Stimulated activated CD4-positive, alpha-beta T cell treated with anti-CD3 and anti-CD28 coated beads, Interleukin-4, amount 100 ng/mL, for 48 hours (primary cell): ENCODE results near the gene LINC00237.
A peak's percentile ranks its signal among the peaks of the same experiment; 100 is the strongest.

Source experiments
- DNase-seq, 2 donors: peaks; one replicate each; pipeline ENCODE4 v3.0.0-alpha.2; 2020; ENCODE audit warnings: low read depth in 2 of 2

The LINC00237 gene

DNA sequence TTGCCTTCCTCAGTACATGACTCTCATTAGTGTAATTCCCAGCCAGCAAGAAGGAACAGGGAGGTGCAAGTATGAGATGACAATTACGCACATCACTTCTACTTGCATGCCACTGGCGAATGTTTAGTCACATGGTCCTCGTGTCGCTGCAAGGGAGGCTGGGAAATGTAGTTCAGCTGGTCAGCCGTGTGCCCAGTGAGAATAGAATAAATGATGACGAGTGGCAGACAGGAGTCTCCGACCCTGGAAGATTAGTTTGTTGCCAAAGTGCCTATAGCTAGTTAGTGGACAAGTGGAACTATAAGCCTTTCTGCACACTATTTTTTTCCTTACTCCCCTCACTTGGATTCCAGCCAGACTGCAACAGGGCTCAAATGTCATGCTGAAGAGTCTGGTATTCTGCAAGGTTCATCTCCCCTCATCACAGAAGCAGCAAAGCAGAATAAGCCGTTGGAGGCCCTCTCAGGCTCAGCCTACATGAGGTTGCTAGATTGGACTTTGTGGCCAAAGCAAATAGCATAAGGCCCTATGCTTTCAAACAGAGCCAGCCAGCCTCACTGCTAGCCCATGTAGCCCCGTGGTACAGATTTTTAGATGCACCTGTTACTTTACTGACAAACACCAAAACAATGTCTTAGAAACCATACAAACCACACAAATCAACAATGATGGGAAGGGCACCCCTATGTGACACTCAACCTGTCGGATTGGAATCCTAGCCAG, 9.7 kb downstream of the LINC00237 start:
- no peak for DNase-seq

DNA sequence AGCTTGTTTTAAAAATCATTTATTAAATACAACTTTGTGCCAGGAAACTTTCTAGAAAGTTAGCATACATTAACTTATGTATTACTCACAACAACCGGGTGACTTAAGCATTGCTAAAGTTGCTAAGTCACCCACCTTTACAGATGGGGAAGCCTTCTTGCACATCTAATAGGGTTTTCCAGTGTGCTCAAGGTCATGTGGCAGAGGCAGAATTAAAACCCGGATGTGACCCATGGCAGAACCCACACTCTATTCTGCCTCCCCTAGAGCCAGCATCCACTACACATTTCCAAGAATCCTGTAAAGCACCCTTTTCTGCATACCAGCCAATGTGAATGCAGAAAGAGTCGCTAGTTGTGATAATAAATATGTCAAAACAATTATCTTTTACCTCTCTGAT, 13.4 kb downstream of the LINC00237 start:
- no peak for DNase-seq

DNA sequence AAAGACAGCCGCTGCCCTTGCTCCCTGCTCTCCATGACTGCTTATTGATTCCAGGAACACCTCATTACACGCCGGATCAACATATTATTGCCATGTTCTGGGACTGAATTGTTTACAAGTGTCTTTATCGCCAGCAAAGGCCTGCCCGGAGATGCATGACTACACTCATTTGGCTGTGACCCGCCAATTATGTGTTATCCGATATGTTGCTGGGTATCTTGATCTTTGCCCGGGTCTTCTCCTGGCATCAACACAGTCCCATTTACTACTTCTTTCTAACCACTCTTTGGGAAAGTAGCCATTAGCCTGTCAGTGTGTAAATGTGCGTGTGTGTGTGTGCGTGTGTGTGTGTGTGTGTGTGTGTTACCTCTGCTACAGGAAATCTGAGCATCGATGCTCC, 15.4 kb downstream of the LINC00237 start:
- no peak for DNase-seq

DNA sequence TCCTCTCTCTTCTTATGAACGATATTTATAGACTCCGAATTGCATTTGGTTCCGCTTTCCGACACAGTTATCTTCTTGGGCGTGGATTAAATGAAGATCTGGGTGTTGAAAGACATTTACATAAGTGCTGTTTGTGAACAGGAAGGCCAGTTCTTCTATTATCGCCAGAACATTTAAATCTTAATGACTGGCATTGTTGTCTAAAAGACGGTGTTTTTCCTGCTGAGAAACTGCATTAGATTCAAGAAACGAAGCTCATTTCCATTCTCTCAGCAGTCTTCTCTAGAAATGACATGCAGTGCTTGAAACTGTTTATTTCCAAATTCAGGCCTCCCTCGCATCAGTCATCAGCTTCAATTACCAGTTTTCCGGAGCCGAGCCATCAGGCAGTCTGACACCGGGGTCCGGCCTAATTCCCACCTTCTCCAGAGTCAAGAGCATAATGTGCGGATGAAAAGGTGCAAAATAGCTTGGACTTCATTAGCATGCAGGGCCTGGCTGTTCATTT, 16.0 kb downstream of the LINC00237 start:
- no peak for DNase-seq

DNA sequence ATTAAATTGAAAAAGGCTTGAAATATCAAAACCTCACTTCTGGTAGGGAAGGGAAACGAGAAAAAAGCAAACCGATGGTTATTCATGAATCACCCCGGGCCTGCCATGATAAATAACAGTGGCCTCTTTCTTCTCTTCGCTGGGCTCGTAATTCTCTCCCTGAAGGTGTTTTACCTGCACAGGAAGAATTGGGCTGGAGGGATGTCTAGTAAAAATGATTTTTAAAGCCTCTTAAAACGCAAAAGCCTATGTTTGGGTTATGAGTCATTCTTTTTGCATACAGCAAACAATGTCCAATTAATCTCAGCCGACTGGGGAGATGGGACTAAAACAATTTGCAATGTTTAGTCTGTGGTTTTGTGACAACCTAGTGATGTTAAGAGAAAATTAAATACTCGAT, 16.8 kb downstream of the LINC00237 start:
- DNase-seq: no peak

DNA sequence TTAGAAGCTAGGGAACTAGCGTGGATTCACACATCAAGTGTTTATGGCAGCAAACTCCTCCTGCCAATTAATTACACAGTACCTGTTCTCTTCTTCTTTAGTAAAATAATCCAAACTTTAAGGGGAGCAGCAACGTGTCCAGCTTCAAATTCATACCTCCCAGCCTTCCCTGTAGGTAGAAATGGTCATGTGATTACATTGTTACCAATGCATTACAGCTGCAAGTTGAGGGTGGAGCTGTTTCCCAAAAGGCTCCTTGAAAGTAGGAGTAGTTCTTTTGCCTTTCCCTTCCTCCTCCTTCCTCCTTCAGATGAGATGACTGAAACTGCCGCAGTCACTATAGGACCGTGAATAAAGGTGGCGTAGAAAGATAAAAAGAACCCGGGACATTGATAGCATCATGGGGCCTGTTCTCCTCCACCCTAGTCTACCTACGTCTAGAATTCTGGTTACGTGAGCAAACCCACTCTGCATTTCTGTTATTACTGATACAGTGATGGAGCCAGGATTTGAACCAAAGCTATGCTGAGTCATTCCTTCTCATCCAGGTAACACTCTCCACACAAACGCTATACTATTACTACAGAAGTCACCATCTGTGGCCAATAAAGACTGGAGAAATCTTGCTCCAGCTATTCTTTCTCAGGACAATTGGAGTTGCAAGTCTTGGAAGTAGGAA, 18.2 kb downstream of the LINC00237 start:
- DNase-seq: no peak

DNA sequence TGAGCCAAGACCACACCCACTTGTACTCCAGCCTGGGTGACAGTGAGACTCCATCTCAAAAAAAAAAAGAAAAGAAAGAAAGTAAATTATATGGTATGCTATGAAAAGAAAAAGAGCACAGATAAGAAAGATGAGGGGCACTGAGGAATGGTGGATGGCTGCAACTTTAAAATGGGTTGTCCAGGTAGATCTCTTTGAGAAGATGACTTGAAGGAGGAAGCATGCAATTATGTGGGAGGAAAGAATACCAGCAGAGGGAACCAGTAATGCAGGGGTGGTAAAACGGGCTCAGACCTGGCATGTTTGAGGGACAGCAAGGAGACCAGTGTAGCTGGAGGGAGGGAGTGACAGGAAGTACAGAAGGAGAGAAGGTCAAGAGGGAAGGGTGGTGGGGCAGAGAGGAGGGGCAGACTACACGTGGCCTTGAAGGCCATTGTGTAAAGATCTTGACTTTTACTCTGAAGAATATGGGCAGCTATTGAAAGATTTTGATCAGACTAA, 22.3 kb downstream of the LINC00237 start:
- no peak for DNase-seq

DNA sequence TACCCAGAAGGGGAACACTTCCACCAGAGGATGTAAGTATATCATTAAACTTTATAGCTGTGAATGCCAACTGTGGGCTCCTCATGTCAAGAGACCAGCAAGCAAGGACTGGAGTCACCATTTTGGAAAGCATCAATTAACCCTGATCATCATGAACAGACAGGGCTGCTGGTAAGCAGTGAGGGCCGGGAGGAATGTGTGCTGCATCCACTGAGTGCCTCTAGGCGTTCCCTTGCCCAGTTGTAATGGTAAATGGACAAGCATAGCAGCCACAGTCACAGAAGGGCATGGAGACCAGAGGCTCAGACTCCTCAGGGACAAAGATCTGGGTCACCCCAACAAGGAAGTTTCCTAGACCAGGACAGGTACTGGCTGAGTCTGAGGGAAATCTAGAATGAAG, 23.6 kb downstream of the LINC00237 start:
- DNase-seq: no peak

DNA sequence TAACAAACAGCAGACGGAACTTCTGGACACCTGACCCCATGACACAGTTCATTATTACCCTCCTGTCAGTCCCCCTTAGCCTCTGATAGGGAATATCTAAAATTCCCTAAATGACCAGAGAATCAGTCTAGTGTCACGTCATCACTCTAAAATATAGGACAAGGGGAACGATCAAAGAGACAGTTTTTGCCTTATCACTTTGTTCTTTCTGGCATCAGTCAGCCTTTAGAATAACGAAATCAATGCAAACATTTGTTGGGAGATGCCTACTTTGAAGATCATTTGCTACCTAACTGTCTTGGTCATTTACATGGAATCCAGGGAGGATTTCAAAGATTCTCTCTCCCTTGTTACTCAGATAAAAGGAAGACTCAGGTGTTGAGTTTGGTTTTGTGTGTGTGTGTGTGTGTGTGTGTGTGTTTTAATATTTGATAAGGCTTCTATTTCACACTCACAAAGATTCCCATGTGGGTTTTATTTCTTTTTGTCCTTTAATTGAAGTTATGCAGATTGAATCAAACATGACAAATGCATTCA, 28.3 kb downstream of the LINC00237 start:
- DNase-seq: no peak

DNA sequence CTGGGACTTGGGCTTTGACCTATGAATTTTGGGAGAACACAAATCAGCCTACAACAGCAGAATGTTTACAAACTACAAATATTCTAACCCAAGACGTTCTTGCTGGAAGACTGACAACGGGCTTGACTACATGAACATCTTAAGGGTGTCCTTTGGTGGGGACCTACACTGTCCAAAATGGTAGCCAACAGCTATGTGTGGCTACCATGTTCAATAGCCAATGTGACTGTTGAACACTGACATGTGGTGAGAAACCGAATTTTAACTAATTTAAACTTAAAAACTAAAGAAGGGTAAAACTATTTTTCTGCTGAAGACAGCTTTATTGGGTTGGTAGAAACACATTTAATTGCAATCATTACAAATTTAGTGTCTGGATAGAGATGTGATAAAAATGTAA, 30.1 kb downstream of the LINC00237 start:
- DNase-seq: no peak

DNA sequence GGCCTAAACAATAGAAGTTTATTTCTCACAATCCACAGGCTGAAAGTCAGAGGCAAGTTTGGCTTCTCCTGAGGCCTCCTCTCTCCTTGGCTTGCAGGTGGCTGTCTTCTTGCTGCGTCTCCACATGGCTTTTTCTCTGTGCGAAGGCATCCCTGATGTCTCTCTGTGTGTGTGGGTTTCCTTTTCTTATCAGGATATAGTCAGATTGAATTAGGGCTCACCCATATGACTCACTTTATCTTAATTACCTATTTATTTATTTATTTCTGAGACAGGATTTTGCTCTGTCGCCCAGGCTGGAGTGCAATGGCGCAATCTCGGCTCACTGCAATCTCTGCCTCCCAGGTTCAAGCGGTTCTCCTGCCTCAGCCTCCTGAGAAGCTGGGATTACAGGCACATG, 30.7 kb downstream of the LINC00237 start:
- DNase-seq: no peak

DNA sequence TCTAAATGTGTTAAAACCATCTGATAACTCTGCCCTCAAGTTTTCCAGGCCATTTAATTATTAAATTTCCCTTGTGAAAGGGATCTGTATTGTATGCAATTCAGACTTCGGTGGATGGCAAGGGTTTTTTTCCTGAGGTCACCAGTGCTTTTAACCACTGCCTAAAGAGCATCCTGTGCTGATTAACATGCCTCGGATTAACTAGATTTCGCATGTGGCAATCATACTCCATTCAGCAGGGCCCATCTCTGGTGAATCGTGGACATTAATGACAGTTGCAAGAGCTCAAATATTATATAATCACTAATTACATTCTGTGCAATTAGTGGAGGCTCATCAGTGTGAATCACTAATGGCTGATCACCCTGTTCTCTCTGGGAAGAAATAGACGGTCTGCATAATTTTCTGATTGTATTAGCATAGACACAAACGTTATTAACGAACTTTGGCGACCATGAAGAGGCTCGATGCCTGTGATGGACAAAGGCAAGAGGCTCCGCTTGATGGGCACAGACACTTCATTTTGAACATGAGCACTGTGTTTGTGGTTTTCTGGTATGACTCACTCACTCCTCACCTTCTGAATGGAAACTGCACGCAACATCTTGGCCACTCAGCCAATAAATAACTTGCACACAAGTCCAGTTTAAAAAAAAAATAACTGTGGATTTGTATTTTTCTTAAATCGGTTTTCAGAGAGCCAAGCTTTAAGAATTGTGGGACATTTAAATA, 31.4 kb downstream of the LINC00237 start:
- no peak for DNase-seq

DNA sequence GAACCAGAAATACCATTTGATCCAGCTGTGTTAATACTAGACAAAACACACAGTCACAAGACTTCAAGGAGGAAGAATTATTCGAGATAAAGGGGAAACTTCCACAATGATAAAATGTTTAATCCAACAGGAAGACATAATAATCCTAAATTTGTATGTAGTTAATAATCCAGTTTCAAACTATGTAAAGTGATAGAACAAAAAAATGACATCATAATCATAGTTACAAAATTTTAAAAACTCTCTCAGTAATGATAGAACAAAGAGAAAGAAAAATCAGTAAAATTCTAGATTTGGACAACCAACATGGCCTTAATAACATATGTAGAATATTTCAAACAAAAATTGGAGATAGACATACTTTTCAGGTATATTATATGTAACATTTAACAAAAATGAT, 38.9 kb downstream of the LINC00237 start:
- DNase-seq: no peak

DNA sequence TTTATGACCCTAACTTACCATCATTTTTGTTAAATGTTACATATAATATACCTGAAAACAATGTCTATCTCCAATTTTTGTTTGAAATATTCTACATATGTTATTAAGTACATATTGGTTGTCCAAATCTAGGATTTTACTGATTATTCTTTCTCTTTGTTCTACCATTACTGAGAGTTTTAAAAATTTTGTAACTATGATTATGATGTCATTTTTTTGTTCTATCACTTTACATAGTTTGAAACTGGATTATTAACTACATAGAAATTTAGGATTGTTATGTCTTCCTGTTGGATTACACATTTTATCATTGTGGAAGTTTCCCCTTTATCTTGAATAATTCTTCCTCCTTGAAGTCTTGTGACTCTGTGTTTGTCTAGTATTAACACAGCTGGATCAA, 41.2 kb downstream of the LINC00237 start:
- no peak for DNase-seq

DNA sequence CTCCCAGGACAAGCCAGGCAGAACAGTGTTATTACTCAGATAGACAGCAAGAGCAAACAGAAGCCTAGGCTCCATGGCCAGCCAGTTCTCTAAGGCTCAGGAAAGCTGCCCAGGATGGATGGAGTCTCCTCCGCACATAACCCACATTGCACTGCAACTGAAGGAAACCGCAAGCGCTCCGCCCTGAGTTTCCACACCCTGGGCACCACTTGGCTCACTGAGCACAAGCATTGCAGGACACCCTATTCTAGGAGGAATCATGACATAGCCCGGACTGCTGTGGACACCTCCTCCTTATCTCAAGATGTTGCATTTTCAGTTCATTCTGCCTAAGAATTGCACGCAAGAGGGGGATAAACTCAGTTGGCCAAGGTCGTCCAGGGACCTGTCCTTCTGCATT, 42.9 kb downstream of the LINC00237 start:
- no peak for DNase-seq

DNA sequence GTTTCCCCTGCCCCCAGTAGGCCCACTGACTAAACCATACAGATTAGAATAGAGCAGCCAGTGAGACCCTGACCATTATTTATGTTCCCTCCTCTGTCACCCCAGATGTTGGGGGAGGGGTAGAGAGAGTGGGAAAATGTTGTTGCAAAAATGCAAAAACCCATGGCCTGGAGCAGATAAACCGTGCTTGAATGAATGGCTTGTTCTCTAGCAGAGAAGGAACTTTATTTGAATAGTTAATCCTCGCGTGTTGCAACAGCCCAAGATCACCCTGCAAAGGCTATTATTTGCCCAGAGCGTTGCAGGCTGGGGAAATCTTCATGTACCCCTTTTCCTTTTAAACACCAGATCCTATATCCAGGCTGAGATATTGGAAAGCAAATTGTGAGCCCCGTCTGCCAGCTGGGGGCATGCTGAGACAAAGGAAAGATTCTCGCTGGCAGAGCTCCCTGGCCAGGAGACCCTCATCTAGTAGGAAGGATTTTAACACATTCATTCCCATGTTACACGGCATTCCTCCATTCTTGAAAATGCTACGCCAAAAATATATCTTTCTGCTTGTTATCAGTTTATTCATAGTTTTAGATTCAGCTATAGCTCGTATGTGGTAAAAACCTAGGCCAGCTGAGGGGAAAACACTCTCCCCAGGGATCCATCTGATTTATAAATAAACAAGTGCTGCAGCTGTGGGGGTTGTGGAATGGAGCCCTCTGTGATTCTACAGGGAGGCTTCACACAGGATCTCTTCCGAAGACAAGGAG, 53.0 kb downstream of the LINC00237 start:
- DNase-seq: no peak

DNA sequence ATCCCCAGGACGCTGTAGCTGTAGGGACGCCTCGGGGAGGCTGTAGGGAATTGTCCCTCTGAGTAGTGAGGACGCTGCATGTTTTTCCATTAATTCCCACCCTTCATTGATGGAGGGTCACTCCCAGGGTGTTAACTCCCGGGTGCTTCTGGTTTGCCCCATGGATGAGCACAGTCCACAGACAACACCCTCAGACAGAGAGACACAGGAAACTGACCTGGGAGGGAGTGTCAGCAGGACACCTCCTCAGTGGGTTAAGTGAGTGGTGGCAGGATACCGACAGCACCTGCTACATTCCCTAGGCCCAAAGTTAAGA, 53.5 kb downstream of the LINC00237 start:
- no peak for DNase-seq

DNA sequence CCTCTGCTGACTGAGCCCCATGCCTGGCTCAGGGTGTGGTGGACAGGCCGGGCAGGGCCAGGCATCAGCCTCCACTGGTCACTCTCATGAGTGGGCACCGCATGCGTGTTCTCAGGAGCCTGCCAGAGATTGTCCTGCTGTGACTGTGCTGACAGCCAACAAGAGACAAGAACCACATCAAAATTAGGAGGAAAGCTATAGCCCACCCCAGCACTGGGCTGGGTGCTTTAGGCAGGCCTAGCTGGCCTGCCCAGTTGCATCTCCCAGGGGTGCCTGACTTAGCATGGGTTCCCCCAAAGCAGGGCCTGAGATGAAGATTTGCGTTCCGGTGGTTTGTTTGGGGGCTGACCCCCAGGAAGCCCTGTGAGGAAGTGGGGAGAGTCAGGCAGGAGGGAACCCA, 53.9 kb downstream of the LINC00237 start:
- no peak for DNase-seq

DNA sequence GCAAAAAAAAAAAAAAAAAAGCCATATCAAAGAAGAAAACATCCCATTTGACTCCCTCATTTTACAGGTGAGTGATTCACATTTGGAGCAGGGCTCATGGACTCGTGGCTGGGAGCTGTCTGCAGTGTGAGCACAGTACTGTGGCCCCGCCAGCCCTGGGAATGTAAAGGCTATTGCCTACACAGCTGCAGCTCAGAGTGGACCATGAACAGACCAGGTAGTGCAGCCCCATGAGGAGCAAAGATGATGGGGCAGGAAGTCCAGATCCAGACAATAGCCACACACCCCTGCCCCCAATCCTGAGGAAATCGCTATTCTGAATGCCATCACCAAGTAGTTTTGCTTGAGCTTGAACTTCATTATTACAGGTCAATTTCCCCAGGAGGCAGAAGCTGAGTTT, 55.4 kb downstream of the LINC00237 start:
- DNase-seq: no peak

DNA sequence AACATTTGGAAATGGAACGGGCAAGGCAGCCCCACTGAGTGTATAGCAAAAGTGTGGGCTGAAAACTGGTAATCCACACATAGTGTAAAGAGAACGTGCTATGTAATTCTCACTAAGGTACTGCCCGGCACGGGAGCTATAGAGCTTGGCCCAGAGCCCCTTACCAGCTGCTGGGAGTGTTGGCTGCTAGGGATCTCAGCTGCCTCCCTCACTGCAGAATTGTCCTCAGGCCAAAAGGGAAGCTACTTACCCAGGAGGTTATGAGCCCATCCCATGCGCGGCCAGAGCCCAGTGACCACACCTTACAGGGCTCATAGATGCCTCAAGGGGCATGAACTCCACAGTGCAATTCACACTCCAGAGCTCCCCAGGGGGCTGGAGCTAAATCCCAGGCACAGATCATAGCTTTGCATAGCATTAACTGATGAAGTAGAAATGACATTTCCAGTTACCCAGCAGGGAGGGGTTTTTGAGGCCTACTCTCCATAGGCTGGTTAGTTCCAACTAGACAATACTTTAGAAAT, 56.8 kb downstream of the LINC00237 start:
- DNase-seq: no peak

DNA sequence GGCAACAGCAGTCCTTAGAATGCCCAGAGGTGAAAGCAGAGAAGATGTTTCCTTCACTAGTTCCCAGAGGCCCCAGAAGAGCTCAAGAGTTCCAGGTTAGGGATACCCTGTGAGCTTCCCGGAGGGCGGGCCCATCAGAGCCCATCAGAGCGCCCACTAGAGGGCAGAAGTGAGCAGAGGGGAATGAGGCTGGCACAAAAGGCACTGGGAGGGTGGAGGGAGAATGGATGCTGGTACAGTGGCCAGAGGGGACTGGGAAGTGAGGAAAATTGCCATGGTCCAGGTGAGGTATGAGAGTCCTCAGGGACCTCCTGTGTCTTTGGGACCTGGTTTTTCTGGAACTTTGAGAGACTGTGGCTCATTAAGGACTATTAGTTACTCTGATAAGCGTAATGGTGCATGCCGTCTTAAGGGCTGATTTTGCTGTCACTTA, 57.3 kb downstream of the LINC00237 start:
- DNase-seq: peak; percentile 36 to 64
